ENCODE data around the gene NECTIN4.

GRCh38 chr1:161051219-161051618 is 38.1 kb downstream of the NECTIN4 start:
- no peak for TF ChIP-seq CTCF (IDR thresholded peaks at IDR 0.05)
- TF ChIP-seq POLR2A (IDR thresholded peaks at IDR 0.05) = no peak
